ENCODE measurements around the gene SMARCD1. TPM values are rescaled to one million over a fixed set of nuclear protein-coding genes. Genes with fewer than 3 reads are reported as not detected.

The SMARCD1 gene
- total RNA-seq, 1 experiment from 2014 or later, result 152 TPM

- H3K56ac ChIP-seq (ENCODE audit: insufficient read length, low read depth, low read length), result no peak overlapping the region
- peaks cover 86% of the 10 kb centered on the region for H3K27me3 Mint-ChIP-seq (ENCODE audit: low read depth)
- H2AFZ ChIP-seq (ENCODE audit: low read length), result no peak overlapping the region
- no peak overlapping the region for H4K8ac ChIP-seq (replicated peaks; ENCODE audit: insufficient read length, low read depth, low read length)
- H3K4me3 Mint-ChIP-seq, result no peak overlapping the region
- no peaks in the 10 kb centered on the region for H3K79me2 ChIP-seq (ENCODE audit: insufficient read depth, low read length)
- no peaks in the 10 kb centered on the region for H3K79me1 ChIP-seq (ENCODE audit: insufficient read depth, low read depth, low read length, poor library complexity, severe bottlenecking)
- no peak for DNase-seq
- H3K27me3 ChIP-seq (ENCODE audit: insufficient read depth, low read length), result peaks cover 32% of the 10 kb centered on the region; the same call in 1 of the 2 replicates
- no CpG with 5 or more reads among the region's 4 CpGs for WGBS (ENCODE audit: extremely low coverage, insufficient read length, low lambda C conversion rate)
- H3K14ac ChIP-seq (ENCODE audit: insufficient read depth, low read length), result no peak overlapping the region
- no peaks in the 10 kb centered on the region; a peak in 1 of 7 replicates for H3K36me3 Mint-ChIP-seq (ENCODE audit: insufficient read depth in 1 of 3, low read depth in 3 of 3)
- H3K27ac ChIP-seq (ENCODE audit: insufficient read length, low read depth, low read length), result no peak overlapping the region
- H3K9ac ChIP-seq (ENCODE audit: extremely low read depth, insufficient read length, low read length), result no peak overlapping the region
- H2BK120ac ChIP-seq (ENCODE audit: low read depth, low read length, poor library complexity, severe bottlenecking), result no peak overlapping the region
- H3K4ac ChIP-seq (ENCODE audit: low read depth, low read length), result no peak overlapping the region
- H3K4me2 ChIP-seq (ENCODE audit: insufficient read depth, insufficient read length, low read length), result no peak overlapping the region
- H3K9me3 ChIP-seq (ENCODE audit: control insufficient read depth, low read depth, low read length), result no peaks in the 10 kb centered on the region
- H2AK5ac ChIP-seq (ENCODE audit: insufficient read length, low read length), result no peak overlapping the region
- no peak for TF ChIP-seq CTCF (conservative IDR thresholded peaks at IDR 0.05)
- H3K9me3 Mint-ChIP-seq, result peaks cover 0 to 2% of the 10 kb centered on the region in 2 experiments; a peak in 1 of 5 replicates
- H3K18ac ChIP-seq (ENCODE audit: insufficient read length, low read depth, low read length), result no peak overlapping the region
- no peak overlapping the region for H4K5ac ChIP-seq (ENCODE audit: insufficient read length, low read depth, low read length)
- no peak overlapping the region for H2BK12ac ChIP-seq (ENCODE audit: insufficient read length, low read depth, low read length)
- H3K23me2 ChIP-seq (ENCODE audit: insufficient read length, low read depth, low read length, poor library complexity, severe bottlenecking), result peaks cover 3% of the 10 kb centered on the region
- H3K27ac Mint-ChIP-seq, result no peak overlapping the region
- no peaks in the 10 kb centered on the region for H4K20me1 ChIP-seq (ENCODE audit: control insufficient read depth, insufficient read depth, insufficient read length)
- no peak overlapping the region for H4K91ac ChIP-seq (ENCODE audit: insufficient read length, low read depth, low read length)
- no peaks in the 10 kb centered on the region for H3K4me1 ChIP-seq (ENCODE audit: insufficient read depth, low read length)
- H2BK15ac ChIP-seq (ENCODE audit: low read depth, low read length), result no peak overlapping the region
- no peak overlapping the region for H2BK20ac ChIP-seq (ENCODE audit: low read depth, low read length, poor library complexity, severe bottlenecking)
- no peak overlapping the region for H2BK5ac ChIP-seq (ENCODE audit: insufficient read length, low read length)
- H3K4me1 Mint-ChIP-seq, result peaks cover 16 to 22% of the 10 kb centered on the region in 2 experiments
- H3K23ac ChIP-seq (ENCODE audit: insufficient read length, low read depth, low read length), result no peak overlapping the region
- H3T11ph ChIP-seq (ENCODE audit: low read length), result no peak overlapping the region
These were observed 25.0 kb upstream of the SMARCD1 start for GRCh38 chr12:50060120-50060468.

Measured in H9 (cell line).